ENCODE data around the gene DNAJB9. TPM values are rescaled to one million over a fixed set of nuclear protein-coding genes. Genes with fewer than 3 reads are reported as not detected.

DNAJB9 gene
- total and polyA plus RNA-seq, 9 of the 15 experiments (the other 6 are each of a cell fraction or from before 2014, with no cell fraction given) = 4.3 to 34.2 (median 9.6) TPM

DNA sequence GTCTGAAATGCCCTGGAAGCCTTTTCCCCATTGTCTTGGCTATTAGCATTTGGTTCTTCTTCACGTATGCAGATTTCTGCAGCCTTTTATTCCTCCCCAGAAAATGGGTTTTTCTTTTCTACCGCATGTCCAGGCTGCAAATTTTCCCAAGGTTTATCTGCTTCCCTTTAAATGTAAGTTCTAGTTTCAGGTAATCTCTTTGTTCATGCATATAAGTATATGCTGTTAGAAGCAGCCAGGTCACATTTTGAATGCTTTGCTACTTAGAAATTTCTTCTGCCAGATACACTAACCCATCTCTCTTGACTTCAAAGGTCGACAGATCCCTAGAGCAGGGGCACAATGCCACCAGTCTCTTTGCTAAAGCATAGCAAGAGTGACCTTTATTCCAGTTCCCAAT lies 12.5 kb upstream of the DNAJB9 start:
- Histone ChIP-seq H3K36me3 (ENCODE audit: control insufficient read depth, insufficient read depth, low read length) (0 out of 3 replicates have a peak, but pooled peaks cover 3% of the 10 kb centered on the region), H3K4me1 (replicated peaks in 1 of 2; ENCODE audit: control insufficient read depth in 2 of 2, insufficient read depth in 2 of 2, low read length in 2 of 2) (no peaks in the 10 kb centered on the region), H3K9ac (ENCODE audit: insufficient read depth in 1 of 2, low read depth in 2 of 2, low read length in 2 of 2) (no peak overlapping the region), H3K4me2 (ENCODE audit: insufficient read depth, low read length) (no peak overlapping the region), H4K20me1 (replicated peaks; ENCODE audit: control insufficient read depth, insufficient read depth, low read length) (no peaks in the 10 kb centered on the region), H3K9me3 (replicated peaks; ENCODE audit: control insufficient read depth, insufficient read depth, low read depth, low read length) (peaks cover 14% of the 10 kb centered on the region), H3K27me3 (ENCODE audit: control insufficient read depth in 2 of 2, insufficient read depth in 2 of 2, low read length in 2 of 2) (no peaks in the 10 kb centered on the region), H3K79me2 (ENCODE audit: control insufficient read depth, insufficient read depth, low read length) (no peaks in the 10 kb centered on the region), H3K4me3 (no peak overlapping the region), H2AFZ (ENCODE audit: low read depth, low read length) (no peak overlapping the region), H3K9me1 (ENCODE audit: control insufficient read depth, insufficient read depth, low read length) (no peaks in the 10 kb centered on the region), H3K27ac (ENCODE audit: extremely low read depth, low read depth, low read length) (no peak overlapping the region)
- DNase-seq (ENCODE audit: extremely low read depth in 1 of 4, low spot score in 3 of 4) = no peak
- WGBS (ENCODE audit: insufficient coverage, low coverage, missing lambda C conversion rate) = 59% methylated on average over 3 of the region's 3 CpGs
- ChIA-PET POLR2A (no interaction called here), CTCF (ENCODE audit: low intra/inter-chr PET ratio) (no interaction called here)
- BruUV-seq (replicated peaks) = no TSS peak
- intact Hi-C loops (cut with micrococcal nuclease) = no loop called here
- no peak for ATAC-seq
- FAIRE-seq = no peak
- in situ Hi-C loops (cut with MboI) = no loop called here
- TF ChIP-seq, protein P1, sequence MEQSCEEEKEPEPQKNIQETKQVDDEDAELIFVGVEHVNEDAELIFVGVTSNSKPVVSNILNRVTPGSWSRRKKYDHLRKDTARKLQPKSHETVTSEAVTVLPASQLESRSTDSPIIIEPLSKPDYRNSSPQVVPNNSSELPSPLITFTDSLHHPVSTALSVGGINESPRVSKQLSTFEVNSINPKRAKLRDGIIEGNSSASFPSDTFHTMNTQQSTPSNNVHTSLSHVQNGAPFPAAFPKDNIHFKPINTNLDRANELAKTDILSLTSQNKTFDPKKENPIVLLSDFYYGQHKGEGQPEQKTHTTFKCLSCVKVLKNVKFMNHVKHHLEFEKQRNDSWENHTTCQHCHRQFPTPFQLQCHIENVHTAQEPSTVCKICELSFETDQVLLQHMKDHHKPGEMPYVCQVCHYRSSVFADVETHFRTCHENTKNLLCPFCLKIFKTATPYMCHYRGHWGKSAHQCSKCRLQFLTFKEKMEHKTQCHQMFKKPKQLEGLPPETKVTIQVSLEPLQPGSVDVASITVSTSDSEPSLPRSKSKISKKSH (CRISPR knock-in tag; IDR thresholded peaks at IDR 0.05) = peak; percentile 31; the same call in 1 of the 2 replicates
- TF ChIP-seq, protein P2, sequence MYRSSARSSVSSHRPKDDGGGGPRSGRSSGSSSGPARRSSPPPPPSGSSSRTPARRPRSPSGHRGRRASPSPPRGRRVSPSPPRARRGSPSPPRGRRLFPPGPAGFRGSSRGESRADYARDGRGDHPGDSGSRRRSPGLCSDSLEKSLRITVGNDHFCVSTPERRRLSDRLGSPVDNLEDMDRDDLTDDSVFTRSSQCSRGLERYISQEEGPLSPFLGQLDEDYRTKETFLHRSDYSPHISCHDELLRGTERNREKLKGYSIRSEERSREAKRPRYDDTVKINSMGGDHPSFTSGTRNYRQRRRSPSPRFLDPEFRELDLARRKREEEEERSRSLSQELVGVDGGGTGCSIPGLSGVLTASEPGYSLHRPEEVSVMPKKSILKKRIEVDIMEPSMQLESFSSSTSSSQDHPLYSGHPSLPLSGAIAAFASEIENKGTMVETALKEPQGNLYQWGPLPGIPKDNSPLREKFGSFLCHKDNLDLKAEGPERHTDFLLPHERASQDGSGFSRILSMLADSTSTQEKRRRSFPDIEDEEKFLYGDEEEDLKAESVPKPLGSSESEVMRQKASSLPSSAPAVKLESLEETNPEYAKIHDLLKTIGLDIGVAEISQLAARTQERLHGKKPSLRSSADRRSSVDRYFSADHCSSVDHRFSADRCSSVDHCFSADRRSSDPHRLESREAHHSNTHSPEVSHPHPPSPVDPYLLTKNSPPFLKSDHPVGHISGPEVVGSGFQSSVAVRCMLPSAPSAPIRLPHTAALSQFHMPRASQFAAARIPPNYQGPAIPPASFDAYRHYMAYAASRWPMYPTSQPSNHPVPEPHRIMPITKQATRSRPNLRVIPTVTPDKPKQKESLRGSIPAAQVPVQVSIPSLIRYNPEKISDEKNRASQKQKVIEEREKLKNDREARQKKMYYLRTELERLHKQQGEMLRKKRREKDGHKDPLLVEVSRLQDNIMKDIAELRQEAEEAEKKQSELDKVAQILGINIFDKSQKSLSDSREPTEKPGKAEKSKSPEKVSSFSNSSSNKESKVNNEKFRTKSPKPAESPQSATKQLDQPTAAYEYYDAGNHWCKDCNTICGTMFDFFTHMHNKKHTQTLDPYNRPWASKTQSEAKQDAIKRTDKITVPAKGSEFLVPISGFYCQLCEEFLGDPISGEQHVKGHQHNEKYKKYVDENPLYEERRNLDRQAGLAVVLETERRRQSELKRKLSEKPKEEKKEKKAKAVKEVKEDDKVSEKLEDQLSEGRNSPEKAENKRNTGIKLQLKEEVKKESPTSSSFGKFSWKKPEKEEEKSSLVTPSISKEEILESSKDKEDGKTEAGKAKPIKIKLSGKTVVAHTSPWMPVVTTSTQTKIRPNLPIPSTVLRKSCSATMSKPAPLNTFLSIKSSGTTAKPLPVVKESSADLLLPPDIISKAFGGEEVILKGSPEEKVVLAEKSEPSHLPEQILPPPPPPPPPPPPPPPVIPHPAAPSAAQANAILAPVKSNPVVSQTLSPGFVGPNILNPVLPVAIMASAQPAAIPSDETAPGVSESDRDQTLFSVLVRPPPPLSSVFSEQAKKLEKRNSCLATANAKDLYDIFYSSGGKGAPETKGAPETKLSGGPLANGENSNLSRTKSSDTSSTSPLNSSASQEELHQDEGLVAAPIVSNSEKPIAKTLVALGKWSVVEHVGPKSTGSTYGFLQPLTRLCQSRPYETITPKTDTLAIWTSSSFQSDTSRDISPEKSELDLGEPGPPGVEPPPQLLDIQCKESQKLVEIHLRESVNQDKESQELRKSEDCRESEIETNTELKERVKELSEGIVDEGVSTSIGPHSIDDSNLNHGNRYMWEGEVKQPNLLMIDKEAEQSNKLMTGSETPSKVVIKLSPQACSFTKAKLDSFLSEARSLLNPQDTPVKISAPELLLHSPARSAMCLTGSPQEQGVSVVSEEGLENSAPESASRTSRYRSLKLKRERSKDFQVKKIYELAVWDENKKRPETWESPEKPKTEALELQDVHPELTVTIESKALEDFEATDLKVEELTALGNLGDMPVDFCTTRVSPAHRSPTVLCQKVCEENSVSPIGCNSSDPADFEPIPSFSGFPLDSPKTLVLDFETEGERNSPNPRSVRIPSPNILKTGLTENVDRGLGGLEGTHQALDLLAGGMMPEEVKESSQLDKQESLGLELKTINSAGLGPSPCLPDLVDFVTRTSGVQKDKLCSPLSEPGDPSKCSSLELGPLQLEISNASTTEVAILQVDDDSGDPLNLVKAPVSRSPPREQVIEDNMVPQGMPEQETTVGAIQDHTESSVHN (IDR thresholded peaks at IDR 0.05; ENCODE audit: borderline replicate concordance in 1 of 2, low read depth in 1 of 2) = no peak
- TF ChIP-seq KAT2B (IDR thresholded peaks at IDR 0.05; ENCODE audit: low read depth, low read length) (no peak), CBX3 (IDR thresholded peaks at IDR 0.05; ENCODE audit: borderline replicate concordance in 1 of 2, low read length in 2 of 2) (peak in 1 of 2 experiments; percentile 66; a peak in 1 of 3 replicates), TRIM28 (IDR thresholded peaks at IDR 0.05) (peak; percentile 59; the same call in 1 of the 2 replicates), EP400 (IDR thresholded peaks at IDR 0.05) (0 out of 2 replicates have a peak, but pooled peaks have one; percentile 20)
- TF ChIP-seq, protein P3, sequence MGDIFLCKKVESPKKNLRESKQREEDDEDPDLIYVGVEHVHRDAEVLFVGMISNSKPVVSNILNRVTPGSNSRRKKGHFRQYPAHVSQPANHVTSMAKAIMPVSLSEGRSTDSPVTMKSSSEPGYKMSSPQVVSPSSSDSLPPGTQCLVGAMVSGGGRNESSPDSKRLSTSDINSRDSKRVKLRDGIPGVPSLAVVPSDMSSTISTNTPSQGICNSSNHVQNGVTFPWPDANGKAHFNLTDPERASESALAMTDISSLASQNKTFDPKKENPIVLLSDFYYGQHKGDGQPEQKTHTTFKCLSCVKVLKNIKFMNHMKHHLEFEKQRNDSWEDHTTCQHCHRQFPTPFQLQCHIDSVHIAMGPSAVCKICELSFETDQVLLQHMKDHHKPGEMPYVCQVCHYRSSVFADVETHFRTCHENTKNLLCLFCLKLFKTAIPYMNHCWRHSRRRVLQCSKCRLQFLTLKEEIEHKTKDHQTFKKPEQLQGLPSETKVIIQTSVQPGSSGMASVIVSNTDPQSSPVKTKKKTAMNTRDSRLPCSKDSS (IDR thresholded peaks at IDR 0.05; ENCODE audit: low read depth, partially characterized antibody) = peak; percentile 32
- TF ChIP-seq, protein P4, sequence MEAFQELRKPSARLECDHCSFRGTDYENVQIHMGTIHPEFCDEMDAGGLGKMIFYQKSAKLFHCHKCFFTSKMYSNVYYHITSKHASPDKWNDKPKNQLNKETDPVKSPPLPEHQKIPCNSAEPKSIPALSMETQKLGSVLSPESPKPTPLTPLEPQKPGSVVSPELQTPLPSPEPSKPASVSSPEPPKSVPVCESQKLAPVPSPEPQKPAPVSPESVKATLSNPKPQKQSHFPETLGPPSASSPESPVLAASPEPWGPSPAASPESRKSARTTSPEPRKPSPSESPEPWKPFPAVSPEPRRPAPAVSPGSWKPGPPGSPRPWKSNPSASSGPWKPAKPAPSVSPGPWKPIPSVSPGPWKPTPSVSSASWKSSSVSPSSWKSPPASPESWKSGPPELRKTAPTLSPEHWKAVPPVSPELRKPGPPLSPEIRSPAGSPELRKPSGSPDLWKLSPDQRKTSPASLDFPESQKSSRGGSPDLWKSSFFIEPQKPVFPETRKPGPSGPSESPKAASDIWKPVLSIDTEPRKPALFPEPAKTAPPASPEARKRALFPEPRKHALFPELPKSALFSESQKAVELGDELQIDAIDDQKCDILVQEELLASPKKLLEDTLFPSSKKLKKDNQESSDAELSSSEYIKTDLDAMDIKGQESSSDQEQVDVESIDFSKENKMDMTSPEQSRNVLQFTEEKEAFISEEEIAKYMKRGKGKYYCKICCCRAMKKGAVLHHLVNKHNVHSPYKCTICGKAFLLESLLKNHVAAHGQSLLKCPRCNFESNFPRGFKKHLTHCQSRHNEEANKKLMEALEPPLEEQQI (IDR thresholded peaks at IDR 0.05) = peak; percentile 46; the same call in 1 of the 2 replicates

All from K562 (cell line).